HG03095 (cell line): ENCODE measurements around the gene TNNT3.
"Not testable (repeated sequence)": the region's sequence is repeated elsewhere in the genome, so short reads cannot be mapped to it uniquely, and the experiment has no call there.

Source experiments
- ATAC-seq: cut with Tn5 transposase; IDR thresholded peaks from one replicate; pipeline ENCODE4 v1.9.1; 2021; ENCODE audit warnings: moderate library complexity; ENCODE audit not compliant: unreplicated experiment

TNNT3 gene

GRCh38 chr11:1931341-1932104 is 12.0 kb downstream of the TNNT3 start:
- ATAC-seq, result no peak

GRCh38 chr11:1932105-1932480 is 12.6 kb downstream of the TNNT3 start:
- ATAC-seq, result no peak

GRCh38 chr11:1932681-1933080 is 13.2 kb downstream of the TNNT3 start:
- no peak for ATAC-seq

DNA sequence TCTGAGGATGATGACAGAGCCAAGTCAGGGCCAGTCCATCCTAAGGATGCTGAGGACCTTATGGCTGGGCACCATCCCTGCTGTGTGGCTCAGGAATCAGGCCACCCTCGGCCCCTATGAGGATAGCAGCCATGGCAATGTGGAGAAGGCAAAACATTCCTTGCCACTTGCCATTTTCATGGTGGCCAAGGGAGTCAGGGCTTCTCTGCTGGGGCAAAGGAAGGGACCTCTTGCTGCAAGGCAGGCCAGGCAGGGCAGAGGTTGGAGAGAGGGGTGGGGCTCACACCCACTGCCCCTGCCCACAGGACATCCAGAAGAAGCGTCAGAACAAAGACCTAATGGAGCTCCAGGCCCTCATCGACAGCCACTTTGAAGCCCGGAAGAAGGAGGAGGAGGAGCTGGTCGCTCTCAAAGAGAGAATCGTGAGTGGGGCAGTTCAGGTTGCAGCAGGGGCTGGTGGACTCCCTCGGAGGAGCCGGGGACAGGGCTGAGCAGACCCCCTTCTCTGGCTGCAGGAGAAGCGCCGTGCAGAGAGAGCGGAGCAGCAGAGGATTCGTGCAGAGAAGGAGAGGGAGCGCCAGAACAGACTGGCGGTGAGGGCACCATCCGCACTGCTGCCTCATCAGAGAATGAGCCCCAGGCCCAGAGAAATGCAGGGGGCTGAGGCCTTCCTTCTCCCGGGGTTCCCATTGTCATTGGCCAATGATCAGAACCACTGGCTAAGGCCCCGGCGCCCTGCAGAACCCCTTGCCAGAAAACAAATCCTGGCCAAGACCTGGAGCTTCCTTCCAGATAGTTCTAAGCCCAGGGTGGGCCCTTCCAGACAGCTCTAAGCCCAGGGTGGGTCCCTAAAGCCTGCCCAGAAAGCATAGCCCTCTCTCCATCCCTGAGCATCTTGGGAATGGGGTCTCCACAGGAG is 14.2 kb downstream of the TNNT3 start:
- ATAC-seq, result no peak

- no peak for ATAC-seq
Observed at GRCh38 chr11:1934335-1935155, 15.0 kb downstream of the TNNT3 start.

- no peak for ATAC-seq
Observed at GRCh38 chr11:1935156-1936071, 15.9 kb downstream of the TNNT3 start.

GRCh38 chr11:1936072-1936780 is 16.7 kb downstream of the TNNT3 start:
- no peak for ATAC-seq

GRCh38 chr11:1936781-1937615 is 17.5 kb downstream of the TNNT3 start:
- ATAC-seq, result no peak

- ATAC-seq, result no peak
Observed at GRCh38 chr11:1937616-1938342, 18.3 kb downstream of the TNNT3 start.

DNA sequence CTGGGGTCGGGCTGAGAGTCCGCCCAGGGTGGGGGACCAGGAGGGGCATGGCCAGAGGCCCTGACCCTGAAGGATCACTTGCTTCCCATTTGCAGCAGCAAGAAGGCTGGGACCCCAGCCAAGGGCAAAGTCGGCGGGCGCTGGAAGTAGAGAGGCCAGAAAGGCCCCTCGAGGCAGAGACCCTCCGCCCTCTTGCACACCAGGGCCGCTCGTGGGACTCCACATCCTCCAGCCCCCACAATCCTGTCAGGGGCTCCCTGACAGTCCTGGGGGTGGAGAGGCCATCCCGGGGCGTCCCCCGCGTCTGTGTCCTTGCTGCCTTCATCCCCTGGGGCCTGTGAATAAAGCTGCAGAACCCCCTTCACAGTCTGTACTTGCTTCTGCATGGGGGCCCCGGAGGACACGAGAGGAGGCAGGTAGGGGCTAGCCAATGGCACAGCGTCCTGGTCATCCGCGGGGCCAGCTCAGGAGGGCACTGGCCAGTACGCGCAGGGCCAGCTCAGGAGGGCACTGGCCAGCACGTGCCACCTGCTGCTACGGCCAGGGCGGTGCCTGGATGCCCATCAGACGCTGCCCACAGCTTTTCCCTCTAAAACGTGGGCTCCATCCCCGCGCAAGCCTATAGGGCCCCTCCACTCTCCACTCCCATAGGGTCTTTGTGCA is 19.0 kb downstream of the TNNT3 start:
- ATAC-seq, result no peak

DNA sequence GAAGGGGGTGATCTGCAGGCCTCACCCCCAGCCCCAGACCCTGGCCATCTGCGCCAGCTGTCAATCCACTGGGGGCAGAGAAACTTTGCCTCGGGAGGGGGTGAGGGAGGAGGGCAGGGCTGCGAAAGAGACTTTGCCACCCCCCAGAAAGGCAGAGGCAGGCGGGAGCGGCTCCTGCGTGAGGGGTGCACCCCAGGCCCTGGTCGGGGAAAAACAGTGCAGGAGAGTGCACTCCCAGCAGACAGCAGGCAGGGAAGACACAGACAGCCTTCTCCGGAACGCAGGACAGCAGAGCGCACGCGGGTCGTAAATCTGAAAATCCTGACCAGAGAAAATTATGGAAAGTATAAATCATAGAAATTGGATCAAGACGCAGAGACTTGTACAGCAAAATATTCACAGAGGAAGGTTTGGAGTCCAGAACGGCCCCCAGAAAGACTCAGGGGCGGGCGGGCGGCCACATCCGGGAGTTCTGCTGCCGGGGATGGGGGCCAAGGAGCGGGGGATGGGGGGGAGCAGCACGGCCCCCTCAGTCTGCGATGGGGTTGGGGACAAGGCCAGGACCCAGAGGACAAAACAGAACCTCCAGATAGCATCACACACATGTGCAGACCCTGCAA is 19.6 kb downstream of the TNNT3 start:
- no peak for ATAC-seq

DNA sequence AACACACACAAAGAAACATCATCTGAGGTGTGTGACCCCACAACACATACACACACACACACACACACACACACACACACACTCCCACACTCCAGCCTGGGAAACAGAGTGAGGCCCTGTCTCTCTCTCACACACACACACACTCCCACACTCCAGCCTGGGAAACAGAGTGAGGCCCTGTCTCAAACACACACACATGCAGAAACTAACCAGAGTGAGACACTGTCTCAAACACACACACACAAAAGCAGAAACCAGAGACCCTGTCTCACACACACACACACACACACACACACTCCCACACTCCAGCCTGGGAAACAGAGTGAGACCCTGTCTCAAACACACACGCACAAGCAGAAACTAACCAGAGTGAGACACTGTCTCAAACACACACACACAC is 20.3 kb downstream of the TNNT3 start:
- ATAC-seq, result not testable (repeated sequence)

DNA sequence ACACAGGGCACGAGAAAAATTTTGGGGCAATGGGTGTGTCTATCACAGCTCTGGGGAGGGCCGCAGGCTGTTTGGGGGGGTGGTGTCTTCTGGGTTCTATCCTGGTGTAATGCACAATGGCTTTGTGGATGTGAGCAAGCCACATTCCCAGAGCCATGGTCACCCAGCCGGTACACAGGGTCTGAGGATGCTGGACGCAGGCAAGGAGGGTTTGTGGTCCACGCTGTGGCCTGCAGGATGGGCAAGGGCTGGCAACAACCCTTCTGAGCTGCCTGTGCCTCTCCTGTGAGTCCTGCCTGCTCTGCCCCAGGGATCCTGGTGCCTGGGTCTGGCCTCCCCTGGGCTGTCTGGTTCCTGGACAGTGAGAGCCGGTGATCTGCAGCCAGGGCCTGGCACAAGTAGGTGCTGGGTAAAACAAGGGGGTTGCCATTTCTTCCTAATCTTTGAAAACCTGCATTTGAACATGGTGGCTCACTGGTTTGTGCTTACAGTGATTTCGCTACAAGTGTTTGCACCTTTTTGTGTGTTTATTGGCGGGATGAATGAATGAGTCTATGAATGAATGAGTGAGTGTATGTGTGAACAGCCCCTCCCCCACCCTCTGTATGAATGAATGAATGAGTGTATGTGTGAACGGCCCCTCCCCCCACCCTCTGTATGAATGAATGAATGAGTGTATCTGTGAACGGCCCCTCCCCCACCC is 23.2 kb downstream of the TNNT3 start:
- no peak for ATAC-seq

DNA sequence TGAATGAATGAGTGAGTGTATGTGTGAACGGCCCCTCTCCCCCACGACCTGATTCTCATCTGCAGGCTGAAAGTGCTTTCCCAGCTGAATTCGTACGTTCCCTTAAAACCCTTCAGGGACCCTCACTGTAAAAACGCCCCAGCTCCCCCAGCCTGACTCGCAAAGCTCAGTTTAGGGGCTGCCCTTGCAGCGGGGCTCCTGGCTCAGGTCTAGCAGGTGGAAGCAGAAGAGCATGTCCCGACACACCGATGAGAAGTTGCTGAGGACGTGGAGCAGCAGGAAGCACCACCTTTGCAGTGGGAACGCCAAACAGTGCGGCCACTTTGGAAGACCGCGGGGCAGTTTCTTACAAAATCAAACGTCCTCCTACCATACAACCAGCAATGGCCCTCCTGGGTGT is 24.1 kb downstream of the TNNT3 start:
- no peak for ATAC-seq

DNA sequence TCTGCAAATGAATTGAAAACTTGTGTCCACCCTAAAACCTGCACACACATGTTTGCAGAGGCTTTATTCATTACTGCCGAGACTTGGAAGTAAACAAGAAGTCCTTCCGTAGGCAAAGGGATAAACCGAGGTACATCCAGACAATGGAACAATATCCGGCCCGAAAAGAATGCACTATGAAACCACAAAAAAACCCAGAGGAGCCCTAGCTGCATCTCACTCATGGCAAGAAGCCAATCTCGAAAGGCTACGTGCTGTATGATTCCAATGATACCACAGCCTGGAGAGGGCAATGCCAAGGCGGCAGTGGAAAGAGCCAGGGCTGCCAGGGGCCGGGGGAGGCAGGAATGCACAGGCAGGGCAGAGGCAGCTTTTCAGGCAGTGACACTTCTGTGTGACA is 24.5 kb downstream of the TNNT3 start:
- no peak for ATAC-seq

DNA sequence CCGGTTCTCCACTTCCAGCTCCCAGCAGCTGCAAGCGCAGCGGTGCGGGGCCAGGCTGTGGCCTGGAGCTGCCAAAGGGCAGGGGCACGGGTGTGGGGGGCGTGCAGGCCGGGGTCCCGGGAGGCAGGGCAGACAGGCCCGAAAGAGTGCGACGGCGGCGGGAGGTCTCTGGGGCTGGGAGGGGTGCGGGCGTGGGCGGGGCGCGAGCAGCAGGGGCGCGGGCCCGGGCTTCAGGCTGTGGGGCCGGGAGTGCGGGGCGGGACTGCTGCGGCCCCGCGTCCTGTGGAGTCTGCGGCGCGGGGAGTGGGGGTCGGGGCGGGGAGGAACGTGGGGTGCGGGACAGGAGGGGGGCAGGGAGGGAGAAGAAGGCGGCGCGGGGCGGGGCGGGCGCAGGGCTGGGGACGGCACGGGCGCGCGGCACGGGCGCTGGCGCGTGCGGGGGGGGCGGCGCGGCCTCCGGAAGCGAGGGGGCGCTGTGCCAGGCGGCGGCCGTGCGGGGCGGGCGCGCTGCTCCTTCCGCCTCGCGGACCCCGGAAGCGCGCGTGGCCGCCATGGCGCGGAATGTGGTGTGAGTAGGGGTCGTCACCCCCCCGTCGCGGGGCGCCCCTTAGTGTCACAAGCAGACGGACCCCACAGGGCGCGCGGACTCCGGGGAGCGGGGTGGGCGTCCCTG is 27.4 kb downstream of the TNNT3 start, which contains the start of gene MRPL23:
TSS of gene MRPL23 (plus strand) at position 521 of the 673 bp plus-strand sequence. CDS start at position 552, 31 bp downstream.
- no peak for ATAC-seq
